Stimulated activated CD4-positive, alpha-beta T cell treated with anti-CD3 and anti-CD28 coated beads, TNF-alpha, amount 100 ng/mL, for 4 hours (primary cell): ENCODE measurements around the gene NIM1K.
"Not testable (repeated sequence)": the region's sequence is repeated elsewhere in the genome, so short reads cannot be mapped to it uniquely, and the experiment has no call there.

ENCODE experiments used
- DNase-seq, 3 experiments: peaks; one replicate each; pipeline ENCODE4 v3.0.0-alpha.2; 2020; ENCODE audit warnings: low read depth in 3 of 3

Gene NIM1K

GRCh38 chr5:43279548-43280274 lies 87.7 kb downstream of the NIM1K start:
- no peak for DNase-seq

GRCh38 chr5:43281840-43282658 lies 90.0 kb downstream of the NIM1K start:
- no peak for DNase-seq

GRCh38 chr5:43286623-43287022 lies 94.6 kb downstream of the NIM1K start:
- DNase-seq = no peak

- DNase-seq = no peak
These were observed 95.5 kb downstream of the NIM1K start for GRCh38 chr5:43287493-43287892.

GRCh38 chr5:43288269-43288831 lies 96.3 kb downstream of the NIM1K start:
- no peak for DNase-seq

GRCh38 chr5:43290726-43291125 lies 98.7 kb downstream of the NIM1K start:
- DNase-seq = no peak

GRCh38 chr5:43294226-43294625 lies 102.2 kb downstream of the NIM1K start:
- no peak for DNase-seq

- no peak for DNase-seq
These were observed 103.2 kb downstream of the NIM1K start for GRCh38 chr5:43295202-43295601.

GRCh38 chr5:43296835-43297234 lies 104.8 kb downstream of the NIM1K start:
- DNase-seq = no peak

GRCh38 chr5:43298443-43298842 lies 106.4 kb downstream of the NIM1K start:
- no peak for DNase-seq

GRCh38 chr5:43300112-43300511 lies 108.1 kb downstream of the NIM1K start:
- no peak for DNase-seq

- no peak for DNase-seq
These were observed 109.6 kb downstream of the NIM1K start for GRCh38 chr5:43301653-43302091.

GRCh38 chr5:43302481-43302880 lies 110.5 kb downstream of the NIM1K start:
- no peak for DNase-seq

- no peak for DNase-seq
These were observed 111.2 kb downstream of the NIM1K start for GRCh38 chr5:43303242-43303641.

GRCh38 chr5:43304525-43304924 lies 112.5 kb downstream of the NIM1K start:
- DNase-seq = no peak

GRCh38 chr5:43305948-43306565 lies 114.0 kb downstream of the NIM1K start:
- DNase-seq = no peak

GRCh38 chr5:43306954-43307353 lies 114.9 kb downstream of the NIM1K start:
- DNase-seq = not testable (repeated sequence)

- DNase-seq = no peak
These were observed 117.1 kb downstream of the NIM1K start for GRCh38 chr5:43309122-43309521.

GRCh38 chr5:43309637-43310036 lies 117.6 kb downstream of the NIM1K start:
- no peak for DNase-seq

- no peak for DNase-seq
These were observed 120.1 kb downstream of the NIM1K start for GRCh38 chr5:43312076-43312661.

- peak in 1 of 3 experiments; percentile 21 for DNase-seq
These were observed 120.6 kb downstream of the NIM1K start for GRCh38 chr5:43312699-43313034.
